C4-2B (cell line): ENCODE measurements around the gene NR4A2.

Experiments
- H3K27ac ChIP-seq: fragments of 450-650 bp; 2 replicates; pipeline ENCODE4 v1.5.1; 2017
- ZFX ChIP-seq: fragments of 450-650 bp; IDR thresholded peaks from 2 replicates; pipeline ENCODE4 v1.6.1; 2017
- TF ChIP-seq, protein P1 (sequence below): fragments of 450-650 bp; conservative IDR thresholded peaks from 2 replicates; pipeline ENCODE4 v1.5.1; 2017; ENCODE audit warnings: mild to moderate bottlenecking

NR4A2 gene

DNA sequence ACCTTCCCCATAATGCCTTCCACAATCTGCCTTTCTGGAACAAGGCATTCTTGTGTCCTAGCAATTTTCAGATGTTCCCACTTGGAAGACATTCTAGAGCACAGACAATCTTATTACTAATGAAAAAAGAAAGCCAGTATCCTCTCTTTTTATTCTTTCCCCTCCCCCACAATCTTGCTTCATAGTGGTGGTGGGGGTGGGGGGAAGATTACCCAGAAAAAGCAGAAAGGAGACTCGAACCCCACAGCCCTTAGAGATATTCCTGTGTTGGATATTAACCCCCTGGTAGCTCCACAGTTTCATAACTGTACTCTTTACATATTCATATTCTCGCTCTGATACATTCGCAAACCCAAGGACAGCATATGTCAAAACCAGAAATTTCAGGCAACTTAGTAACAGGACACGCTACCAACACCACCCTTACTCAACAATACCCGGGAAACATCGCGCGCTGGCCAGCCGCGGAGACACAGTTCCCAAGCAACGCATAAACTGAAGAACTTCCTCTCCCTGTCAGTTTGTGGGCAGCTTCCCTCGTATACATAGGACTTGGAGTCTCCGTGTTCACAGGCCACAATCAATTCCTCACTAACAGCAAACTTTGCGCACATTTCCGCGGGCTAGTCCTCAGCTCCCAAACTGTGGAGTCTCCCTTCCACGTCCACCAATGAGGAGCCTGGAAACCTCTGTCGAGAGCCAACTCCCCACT lies 793 bp downstream of the NR4A2 start:
- no peak overlapping the region for H3K27ac ChIP-seq
- TF ChIP-seq, protein P1, sequence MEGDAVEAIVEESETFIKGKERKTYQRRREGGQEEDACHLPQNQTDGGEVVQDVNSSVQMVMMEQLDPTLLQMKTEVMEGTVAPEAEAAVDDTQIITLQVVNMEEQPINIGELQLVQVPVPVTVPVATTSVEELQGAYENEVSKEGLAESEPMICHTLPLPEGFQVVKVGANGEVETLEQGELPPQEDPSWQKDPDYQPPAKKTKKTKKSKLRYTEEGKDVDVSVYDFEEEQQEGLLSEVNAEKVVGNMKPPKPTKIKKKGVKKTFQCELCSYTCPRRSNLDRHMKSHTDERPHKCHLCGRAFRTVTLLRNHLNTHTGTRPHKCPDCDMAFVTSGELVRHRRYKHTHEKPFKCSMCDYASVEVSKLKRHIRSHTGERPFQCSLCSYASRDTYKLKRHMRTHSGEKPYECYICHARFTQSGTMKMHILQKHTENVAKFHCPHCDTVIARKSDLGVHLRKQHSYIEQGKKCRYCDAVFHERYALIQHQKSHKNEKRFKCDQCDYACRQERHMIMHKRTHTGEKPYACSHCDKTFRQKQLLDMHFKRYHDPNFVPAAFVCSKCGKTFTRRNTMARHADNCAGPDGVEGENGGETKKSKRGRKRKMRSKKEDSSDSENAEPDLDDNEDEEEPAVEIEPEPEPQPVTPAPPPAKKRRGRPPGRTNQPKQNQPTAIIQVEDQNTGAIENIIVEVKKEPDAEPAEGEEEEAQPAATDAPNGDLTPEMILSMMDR = no peak
- TF ChIP-seq ZFX = no peak

DNA sequence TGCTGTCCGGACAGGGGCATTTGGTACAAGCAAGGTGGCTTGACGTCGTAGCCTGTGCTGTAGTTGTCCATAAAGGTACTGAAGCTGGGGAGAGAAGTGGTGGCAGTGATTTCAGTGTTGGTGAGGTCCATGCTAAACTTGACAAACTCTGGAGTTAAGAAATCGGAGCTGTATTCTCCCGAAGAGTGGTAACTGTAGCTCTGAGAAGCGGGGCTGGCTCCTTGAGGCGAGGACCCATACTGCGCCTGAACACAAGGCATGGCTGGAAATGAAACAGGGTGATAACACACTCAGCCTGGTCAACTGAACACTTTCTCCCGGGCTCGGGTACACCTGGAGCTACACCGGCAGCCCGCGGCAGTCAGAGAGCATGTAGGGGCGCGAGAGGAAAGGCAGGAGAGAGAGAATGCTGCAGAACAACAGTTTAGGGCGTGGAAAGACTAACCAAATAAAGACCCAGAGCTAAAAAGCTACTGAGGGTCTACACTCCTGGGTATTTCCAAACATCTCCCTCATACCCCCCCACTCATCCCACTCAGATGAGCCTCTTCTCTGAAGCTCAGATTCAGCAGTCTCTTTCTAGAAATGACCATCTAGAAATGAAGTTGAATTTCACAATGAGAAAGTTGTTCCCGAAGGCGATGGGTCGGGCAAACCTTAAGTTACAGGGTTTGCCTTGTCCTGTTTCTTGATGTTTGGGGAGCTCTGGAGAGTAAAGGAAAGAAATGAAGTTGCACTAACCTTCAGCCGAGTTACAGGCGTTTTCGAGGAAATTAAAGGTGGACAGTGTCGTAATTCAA lies 2.4 kb downstream of the NR4A2 start:
- TF ChIP-seq ZFX = no peak
- TF ChIP-seq, protein P1 = no peak
- H3K27ac ChIP-seq = no peak overlapping the region

DNA sequence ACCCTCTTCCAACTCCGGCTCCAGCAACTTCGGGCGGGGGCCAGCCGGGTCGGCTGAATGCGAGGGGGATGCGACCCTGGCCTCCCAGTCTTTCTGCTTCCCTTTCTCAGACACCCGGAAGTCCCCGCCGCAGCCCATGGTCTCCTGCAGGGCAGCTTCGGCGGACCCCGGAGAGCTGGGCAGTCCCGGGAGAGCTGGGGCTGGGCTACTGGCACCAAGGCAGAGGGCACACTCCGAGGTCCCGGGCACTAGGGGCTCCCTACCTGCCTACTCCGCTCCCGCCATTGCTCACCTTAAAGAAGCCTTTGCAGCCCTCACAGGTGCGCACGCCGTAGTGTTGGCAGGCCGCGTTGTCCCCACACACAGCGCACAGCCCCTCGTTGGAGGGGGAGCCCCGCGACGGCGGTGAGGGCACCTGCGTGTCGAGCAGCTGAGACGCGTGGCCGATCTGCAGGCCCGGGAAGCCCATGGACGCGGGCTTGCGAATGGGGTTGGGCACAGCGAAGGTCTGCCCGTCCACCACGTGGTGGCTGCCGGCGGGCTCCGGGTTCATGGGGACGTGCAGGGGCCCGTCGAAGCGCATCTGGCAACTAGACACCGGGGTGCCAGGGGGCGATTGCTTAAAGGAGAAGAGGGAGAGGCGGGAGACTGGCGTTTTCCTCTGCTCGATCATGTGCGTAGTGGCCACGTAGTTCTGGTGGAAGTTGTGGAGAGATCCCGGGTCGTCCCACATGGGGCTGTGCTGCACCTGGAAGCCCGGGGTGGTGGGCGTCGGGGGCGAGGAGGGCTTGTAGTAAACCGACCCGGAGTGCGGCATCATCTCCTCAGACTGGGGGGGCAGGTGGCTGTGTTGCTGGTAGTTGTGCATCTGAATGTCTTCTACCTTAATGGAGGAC lies 3.2 kb downstream of the NR4A2 start:
- TF ChIP-seq, protein P1 = no peak
- no peak for TF ChIP-seq ZFX
- H3K27ac ChIP-seq = no peak overlapping the region

DNA sequence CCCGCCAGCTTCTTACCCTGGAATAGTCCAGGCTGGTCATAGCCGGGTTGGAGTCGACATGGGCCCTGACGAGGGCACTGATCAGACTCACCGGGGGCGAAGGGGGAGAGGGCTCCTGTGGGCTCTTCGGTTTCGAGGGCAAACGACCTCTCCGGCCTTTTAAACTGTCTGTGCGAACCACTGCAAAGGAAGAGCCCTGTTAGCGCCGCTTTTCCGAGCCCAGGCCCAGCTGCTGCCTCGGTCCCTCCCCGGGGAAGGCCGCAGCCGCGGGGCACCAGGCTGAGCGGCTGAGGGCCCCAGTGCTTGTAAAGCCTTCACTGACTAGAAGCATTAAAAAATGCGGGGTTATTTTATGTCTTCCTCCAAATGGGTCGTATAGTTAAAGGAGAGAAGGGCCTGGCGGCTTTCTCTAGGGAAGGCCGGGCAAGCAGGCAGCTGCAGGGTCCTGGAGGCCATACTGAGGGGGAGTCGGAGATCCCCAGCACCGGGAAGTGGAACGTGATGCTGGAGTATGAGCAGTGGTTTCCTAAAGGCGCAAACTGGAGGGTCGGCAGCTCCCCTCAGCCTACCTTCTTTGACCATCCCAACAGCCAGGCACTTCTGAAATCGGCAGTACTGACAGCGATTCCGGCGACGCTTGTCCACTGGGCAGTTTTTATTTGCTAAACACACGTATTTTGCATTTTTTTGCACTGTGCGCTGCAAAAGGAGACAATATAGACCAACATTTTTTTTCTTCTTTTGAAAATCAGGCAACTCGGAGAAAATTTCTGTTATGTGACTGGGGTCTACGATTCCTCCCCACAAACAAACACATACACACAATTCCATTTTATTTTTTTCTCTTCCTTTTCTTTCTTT lies 4.5 kb downstream of the NR4A2 start:
- TF ChIP-seq, protein P1 = no peak
- no peak for TF ChIP-seq ZFX
- H3K27ac ChIP-seq = no peak overlapping the region

DNA sequence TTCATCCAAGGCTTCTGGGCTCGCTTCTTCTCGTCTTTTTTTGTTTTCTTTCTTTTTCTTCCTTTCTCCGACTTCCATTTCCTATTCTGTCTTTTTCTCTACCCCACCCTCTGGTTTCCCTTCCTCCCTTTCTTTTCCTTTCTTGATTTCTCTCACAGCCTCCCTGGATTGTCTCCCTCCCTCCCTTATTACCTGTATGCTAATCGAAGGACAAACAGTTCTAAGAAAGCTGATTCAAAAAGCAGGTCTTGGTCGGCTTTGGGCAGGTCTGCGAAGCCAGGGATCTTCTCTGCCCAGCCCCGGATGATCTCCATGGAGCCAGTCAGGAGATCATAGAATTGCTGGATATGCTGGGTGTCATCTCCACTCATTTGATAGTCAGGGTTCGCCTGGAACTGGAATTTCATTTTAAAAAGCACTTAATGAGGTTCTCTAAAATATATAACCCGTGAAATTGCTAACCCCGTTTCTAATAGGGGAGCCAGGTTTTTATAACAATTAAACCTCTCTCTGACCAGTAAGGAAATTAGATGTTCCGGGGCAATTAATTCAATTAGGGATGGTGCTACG lies 5.9 kb downstream of the NR4A2 start:
- no peak overlapping the region for H3K27ac ChIP-seq
- TF ChIP-seq, protein P1 = no peak
- TF ChIP-seq ZFX = no peak

DNA sequence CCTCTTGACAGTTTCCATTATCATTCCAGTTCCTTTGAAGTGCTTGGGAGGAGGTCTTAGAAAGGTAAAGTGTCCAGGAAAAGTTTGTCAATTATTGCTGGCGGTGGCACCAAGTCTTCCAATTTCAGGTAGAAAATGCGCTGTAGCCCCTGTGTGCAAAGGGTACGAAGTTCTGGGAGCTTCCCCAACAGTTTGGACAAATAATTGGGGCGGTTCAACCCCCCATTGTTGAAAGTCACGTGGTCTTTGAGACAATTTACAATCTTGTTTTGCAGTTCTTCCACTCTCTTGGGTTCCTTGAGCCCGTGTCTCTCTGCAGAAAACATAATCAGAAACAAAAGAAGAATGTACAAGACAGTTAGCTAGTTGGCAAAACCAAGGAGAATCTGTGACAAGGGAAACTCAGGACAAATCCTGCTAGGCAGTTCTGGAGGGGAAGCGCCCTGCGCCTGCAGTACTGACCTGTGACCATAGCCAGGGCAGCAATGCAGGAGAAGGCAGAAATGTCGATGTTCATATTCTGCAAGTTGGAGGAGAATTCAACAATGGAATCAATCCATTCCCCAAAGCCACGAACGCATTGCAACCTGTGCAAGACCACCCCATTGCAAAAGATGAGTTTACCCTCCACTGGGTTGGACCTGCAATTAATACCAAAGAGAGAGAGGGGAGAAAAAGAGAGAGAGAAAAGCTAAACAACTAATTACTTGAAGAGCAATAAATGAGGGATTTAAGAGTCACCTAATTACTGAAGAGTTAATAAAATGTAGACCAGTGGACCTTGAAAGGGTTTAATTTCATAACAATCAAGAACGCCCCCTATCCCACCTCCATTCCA lies 6.6 kb downstream of the NR4A2 start:
- H3K27ac ChIP-seq = no peak overlapping the region
- no peak for TF ChIP-seq ZFX
- TF ChIP-seq, protein P1 = no peak
